BJ (cell line): Measurements from ENCODE around the gene FCRL6. TPM values are rescaled to one million over a fixed set of nuclear protein-coding genes. Genes with fewer than 3 reads are reported as not detected.

Source experiments
- CTCF ChIA-PET: fragments of 350-600 bp; formaldehyde crosslinking; extraction: SDS; loops from one replicate; lab custom pipeline; 2021; ENCODE audit warnings: antibody characterized with exemption, inconsistent platforms; lab: Yijun Ruan, JAX
- POLR2A ChIA-PET: fragments of 300-600 bp; sonication (Branson Sonifier 250); formaldehyde crosslinking; extraction: SDS; loops from one replicate; lab custom pipeline; 2021; ENCODE audit warnings: antibody characterized with exemption; lab: Charles Lee
- DNase-seq: peaks from one replicate; pipeline ENCODE4 v3.0.0-alpha.2; 2011; ENCODE audit warnings: low read depth
- H3K27me3 ChIP-seq: 2 replicates; pipeline ENCODE4 v1.6.0; 2011; ENCODE audit warnings: low read length; ENCODE audit not compliant: control insufficient read depth, insufficient read depth
- H3K36me3 ChIP-seq: 2 replicates; pipeline ENCODE4 v1.5.1; 2011; ENCODE audit warnings: low read length; ENCODE audit not compliant: control insufficient read depth, insufficient read depth
- H3K4me3 ChIP-seq: 2 replicates; pipeline ENCODE4 v1.5.1; 2011; ENCODE audit warnings: low read depth, mild to moderate bottlenecking, control low read depth, low read length
- CTCF ChIP-seq: IDR thresholded peaks from 2 replicates; pipeline ENCODE4 v1.5.1; 2011; ENCODE audit warnings: low read depth, mild to moderate bottlenecking, control low read depth, inconsistent platforms, low read length, moderate library complexity; ENCODE audit not compliant: insufficient read depth
- polyA plus RNA-seq: library from polyadenylated mRNA; depleted of rRNA; stranded (reverse); fragments of >200 nt; gene quantifications from 2 replicates; pipeline ENCODE4 v1.2.3, GENCODE V29; 2011

Gene FCRL6
- polyA plus RNA-seq, 1 experiment, result not detected

GRCh38 chr1:159798893-159799292 lies 3.3 kb upstream of the FCRL6 start:
- TF ChIP-seq CTCF, result peak; percentile 77
- peaks cover 11% of the 10 kb centered on the region for H3K27me3 ChIP-seq
- CTCF ChIA-PET, result interaction anchor here (0.6 to 18.1 kb wide), 54 partner anchors 9 to 1335 kb away, joined by 3 to 590 read pairs (median 4); partner anchors contain the start of genes CFAP45, DUSP23, IGSF9 and VSIG8
- no peak overlapping the region for H3K4me3 ChIP-seq
- POLR2A ChIA-PET, result interaction anchor here (1.6 kb wide), 1 partner anchor 91 kb away, joined by 9 read pairs; no protein-coding TSS in a partner anchor
- DNase-seq, result peak; percentile 36
- H3K36me3 ChIP-seq, result no peaks in the 10 kb centered on the region

DNA sequence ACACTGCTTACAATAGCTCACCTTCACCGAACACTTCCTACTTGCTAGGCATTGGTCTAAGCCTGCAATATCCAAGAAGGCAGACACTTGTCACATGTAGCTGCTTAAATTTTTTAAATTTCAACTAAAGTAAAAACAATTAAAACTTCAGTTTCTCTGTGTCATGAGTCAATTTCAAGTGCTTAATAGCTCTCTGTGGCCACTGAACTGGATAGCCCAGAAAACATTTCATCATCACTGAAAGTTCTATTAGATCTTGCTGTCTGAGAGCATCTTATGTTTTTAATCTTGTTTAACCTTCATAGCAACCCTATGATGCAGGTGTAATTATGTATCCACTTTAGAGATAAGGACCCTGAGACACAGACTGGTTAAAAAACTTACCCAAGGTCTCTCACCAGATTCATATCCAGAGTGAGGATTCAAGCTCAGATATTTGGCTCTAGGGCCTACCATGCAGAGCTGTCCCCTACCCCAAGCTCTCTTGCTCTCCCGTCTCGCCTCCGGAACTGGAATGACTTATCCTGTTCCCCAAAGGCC lies 2.6 kb upstream of the FCRL6 start:
- no peak for TF ChIP-seq CTCF
- Histone ChIP-seq H3K27me3 (peaks cover 11% of the 10 kb centered on the region), H3K4me3 (no peak overlapping the region), H3K36me3 (no peaks in the 10 kb centered on the region)
- ChIA-PET CTCF (interaction anchor here (0.6 to 18.1 kb wide), 47 partner anchors 8 to 1334 kb away, joined by 3 to 590 read pairs (median 5); partner anchors contain the start of genes CFAP45, DUSP23, IGSF9 and VSIG8), POLR2A (interaction anchor here (1.6 kb wide), 1 partner anchor 90 kb away, joined by 9 read pairs; no protein-coding TSS in a partner anchor)
- no peak for DNase-seq

DNA sequence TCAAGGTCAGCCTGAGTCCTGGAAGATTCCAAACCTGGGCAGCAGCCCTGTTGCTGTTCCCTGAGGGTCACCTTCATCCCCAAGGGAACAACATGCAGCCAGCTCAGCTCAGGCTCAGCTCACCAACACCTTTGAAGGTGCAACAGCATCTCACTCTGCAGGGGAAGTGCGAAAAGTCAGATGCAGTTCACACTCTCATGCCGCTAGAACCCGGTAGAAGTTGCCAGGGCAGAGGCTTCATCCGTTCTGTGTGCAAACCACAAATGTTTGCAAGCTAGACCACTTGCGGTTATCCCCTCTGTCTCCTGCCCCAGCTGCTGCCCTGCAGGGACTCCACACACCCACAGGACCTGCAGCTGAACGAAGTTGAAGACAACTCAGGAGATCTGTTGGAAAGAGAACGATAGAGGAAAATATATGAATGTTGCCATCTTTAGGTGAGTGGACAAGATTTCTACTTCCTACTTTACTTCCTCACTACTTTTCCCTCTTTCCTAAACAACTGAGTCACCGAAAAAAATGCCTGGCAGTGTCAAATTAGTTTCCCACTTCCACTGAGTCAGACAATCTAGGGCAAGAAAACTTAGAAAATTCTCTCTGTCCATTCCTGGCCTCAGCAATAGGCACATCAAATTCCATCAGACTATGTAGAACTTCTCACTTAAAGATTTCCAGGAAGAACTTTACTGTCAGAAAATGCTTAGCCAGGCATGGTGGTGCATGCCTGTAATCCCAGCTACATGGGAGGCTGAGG lies 1.8 kb upstream of the FCRL6 start:
- DNase-seq, result no peak
- Histone ChIP-seq H3K27me3 (peaks cover 8% of the 10 kb centered on the region), H3K36me3 (no peaks in the 10 kb centered on the region), H3K4me3 (no peak overlapping the region)
- ChIA-PET CTCF (interaction anchor here (1.6 to 18.1 kb wide), 9 partner anchors 11 to 207 kb away, joined by 4 to 590 read pairs (median 13); partner anchors contain the start of gene DUSP23), POLR2A (no interaction called here)
- no peak for TF ChIP-seq CTCF

GRCh38 chr1:159803956-159804689 lies 2.0 kb downstream of the FCRL6 start:
- POLR2A ChIA-PET, result no interaction called here
- no peak for TF ChIP-seq CTCF
- no peaks in the 10 kb centered on the region; the same call in 1 of the 2 replicates for H3K27me3 ChIP-seq
- CTCF ChIA-PET, result interaction anchor here (1.0 to 18.1 kb wide), 6 partner anchors 16 to 590 kb away, joined by 3 to 590 read pairs (median 4); partner anchors contain the start of gene DUSP23
- no peak overlapping the region for H3K4me3 ChIP-seq
- DNase-seq, result no peak
- H3K36me3 ChIP-seq, result no peaks in the 10 kb centered on the region
